Measurements from ENCODE around the gene PTPRD.

DNA sequence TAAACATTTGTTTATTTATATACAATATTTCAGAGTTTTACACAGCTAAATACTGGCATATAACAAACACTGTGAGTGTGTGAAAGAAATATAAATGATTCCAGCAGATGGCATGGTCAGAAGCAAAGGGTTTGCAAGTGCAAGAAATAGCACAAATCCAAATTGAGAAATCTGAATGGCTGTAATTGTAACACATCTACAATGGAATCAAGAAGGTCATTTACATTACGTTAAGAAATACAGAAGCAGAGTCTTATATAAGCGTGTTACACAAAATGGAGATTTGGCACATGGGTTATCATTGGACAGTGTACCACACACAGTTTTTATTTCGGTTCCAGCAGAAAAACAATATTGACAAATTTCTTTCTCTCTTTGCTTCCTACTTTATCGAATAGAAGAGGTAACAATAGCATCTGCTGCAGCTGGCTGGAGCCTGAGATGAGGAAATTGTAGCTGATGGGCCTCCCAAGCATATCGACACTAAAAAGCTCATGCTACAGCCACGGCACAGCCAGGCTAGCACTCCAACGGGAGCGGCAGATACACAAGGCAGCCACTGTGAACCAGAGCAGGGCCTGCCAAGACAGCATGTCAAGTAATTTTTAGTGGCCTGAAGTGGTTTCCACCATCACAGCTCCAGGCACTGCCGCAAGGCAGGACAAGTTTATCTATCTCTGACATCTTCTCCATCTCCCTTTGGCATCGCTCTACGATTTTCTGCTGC lies 2248.6 kb downstream of the PTPRD start:
- no peak for TF ChIP-seq POLR2AphosphoS5 (IDR thresholded peaks at IDR 0.05; ENCODE audit: borderline replicate concordance, low read depth, low read length)
- no peak for TF ChIP-seq EZH2 (IDR thresholded peaks at IDR 0.05)
- TF ChIP-seq FOXP2 (optimal IDR thresholded peaks at IDR 0.05; ENCODE audit: control extremely low read depth, extremely low read length, insufficient read depth) = no peak
